HG03060 (cell line): ENCODE measurements around the gene CAMSAP1.

Experiments used
- ATAC-seq: cut with Tn5 transposase; IDR thresholded peaks from one replicate; pipeline ENCODE4 v1.9.1; 2021; ENCODE audit warnings: low read depth, moderate number of reproducible peaks; ENCODE audit not compliant: unreplicated experiment

The CAMSAP1 gene

DNA sequence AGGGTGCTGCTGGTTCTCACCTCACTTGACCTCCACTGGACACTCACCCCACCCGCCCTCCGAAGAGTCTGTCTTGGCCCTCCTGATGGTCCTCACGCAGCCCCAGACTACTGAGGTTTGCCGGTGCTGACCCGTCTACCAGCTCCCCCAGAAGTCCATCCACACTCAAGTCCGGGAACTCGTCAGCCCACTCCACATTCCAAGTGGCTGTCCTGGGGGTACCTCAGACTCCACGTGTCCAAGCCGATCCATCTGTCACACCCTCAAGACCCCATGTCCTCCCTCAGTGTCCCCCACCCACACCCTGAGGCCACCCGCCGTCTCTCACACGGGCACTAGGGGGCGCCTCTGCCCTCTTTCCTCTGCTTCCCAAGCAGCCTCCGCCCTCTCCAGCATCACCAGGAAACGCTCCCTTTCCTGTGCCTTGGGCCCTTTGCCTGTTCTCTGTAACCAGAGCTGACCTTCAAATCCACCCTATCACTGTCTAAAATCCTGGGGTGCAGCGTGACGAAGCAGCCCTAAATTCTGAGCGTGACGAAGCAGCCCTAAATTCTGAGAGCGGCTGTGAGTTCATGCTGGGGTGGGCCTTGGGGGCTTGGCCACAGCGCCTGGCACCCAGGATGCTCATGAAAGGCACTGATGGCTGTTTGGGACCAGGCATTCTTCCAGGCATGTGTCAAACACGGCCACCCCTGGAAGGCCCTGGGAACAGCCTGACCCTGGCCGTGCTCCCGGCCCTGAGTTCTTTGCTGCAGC, 109.7 kb downstream of the CAMSAP1 start:
- no peak for ATAC-seq

DNA sequence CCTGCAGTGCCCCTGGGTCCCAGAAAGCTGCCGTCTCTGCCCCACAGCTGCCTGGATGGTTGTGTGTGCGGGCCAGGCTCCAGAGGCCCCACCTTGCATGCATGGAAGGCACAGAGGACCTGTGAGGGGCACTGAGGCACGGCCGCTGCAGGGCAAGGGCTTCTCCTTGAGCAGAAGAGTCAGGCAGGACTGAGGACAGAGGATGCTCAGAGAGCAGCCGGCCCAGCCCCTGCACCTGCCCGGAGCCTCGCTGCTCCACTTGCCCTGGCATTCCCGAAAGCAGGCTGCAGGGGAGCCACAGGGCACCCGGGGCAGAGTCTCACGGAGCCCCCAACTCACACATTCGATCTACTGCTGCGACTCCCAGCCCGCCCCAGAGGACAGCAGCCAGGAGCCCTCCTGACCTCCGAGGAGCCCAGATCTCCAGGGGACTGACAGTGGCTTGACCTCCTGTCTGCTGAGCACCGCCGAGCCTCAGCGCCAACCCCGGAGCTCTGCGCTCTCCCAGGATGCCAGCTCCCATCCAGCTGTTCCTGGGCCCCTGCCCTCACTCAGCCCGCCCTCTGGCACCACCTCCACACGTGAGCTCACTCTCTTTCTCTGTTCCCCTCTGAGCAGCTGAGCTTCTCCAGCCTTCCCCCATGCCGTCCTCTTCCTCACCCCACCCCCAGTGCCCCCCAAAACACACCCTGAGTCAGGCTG, 110.4 kb downstream of the CAMSAP1 start:
- ATAC-seq: no peak

GRCh38 chr9:135795391-135795790, 112.0 kb downstream of the CAMSAP1 start:
- ATAC-seq: no peak

DNA sequence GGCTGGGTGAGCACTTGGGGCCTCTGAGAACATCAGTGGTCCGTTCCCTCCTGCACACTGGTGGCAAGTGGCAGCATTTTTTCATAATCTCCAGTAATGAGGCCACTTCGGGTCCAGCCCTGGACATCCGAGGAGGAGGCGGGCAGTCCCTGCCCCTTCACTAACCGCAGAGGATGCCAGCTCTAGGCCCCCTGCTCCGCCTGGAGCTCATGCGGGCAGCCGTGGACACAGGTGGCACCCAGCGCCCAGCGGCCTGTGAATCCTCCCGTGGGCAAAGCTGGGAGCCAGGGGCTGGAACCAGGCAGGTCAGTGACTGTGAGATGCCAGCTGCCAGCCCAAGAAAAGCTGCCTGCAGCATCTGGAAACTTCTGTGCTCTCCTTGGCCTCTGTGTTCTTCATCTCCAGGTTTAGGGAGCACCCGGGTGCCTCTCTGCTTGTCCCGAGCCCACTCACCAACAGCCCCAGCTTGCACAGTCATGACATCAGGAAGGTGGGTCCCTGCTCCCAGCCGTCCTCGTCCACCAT, 112.9 kb downstream of the CAMSAP1 start:
- ATAC-seq: no peak

GRCh38 chr9:135794057-135794335, 113.3 kb downstream of the CAMSAP1 start:
- ATAC-seq: no peak

- no peak for ATAC-seq
These were observed 113.9 kb downstream of the CAMSAP1 start for GRCh38 chr9:135793221-135794056.

DNA sequence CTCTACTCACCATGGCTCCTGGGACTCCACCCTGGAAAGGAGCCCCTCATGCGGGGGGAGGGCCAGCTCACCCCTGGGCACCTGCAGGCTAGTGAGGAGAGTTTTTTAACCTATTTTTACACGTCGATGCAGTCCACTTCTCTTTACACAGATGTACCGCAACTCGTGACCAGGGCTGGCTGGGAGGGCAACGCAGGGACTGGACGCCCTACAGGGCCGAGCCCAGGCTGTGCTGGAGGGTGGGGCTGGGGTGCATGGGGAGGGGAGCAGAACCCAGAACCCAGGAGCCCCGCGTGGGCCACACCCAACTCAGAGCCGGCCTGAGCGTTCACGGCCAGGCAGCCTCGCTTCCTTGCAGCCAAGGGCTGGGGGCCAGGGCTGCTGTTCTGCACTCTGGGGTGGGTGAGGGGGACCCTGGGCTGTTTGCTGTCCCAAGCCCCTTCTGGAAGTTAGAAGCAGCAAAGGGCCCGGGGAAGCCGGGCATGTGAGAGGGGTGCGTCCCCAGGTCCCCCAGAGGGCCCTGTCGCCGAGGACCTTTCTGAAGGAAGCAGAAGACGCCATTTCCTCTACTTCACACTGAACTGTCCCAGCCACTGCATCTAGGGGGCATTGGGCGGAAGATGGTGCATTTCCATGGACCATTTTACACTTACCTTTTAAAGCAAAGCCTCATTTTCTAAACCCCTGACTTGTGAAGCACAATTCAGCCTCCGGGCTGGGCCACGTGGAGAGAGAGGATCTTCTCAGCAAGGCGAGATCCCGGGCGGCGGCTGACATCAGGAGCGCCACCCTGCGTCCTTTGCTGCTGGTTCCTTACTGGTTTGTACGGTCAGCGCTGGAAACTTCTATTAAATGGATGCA, 114.8 kb downstream of the CAMSAP1 start:
- no peak for ATAC-seq

- ATAC-seq: no peak
These were observed 115.7 kb downstream of the CAMSAP1 start for GRCh38 chr9:135791431-135792267.

GRCh38 chr9:135790850-135791249, 116.5 kb downstream of the CAMSAP1 start:
- no peak for ATAC-seq

DNA sequence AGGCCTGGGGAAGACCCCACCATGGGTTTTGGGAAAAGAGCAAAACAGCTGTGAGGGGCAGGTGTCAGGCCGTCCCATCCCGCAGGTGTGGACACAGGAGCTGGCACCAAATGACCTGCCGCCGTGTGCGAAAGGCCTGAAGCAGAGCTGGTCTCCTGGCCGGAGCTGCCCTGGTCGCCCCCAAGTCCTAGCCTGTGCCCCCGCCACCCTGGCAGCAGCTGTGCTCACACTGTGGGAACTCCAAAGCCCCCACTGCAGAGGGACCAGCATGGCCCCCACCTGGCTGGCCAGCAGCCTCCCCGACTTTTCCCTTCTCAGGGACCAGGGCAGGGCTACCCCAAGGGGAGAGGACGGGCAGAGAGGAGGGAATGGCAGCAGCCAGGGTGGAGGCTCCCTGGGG, 117.0 kb downstream of the CAMSAP1 start:
- ATAC-seq: no peak

DNA sequence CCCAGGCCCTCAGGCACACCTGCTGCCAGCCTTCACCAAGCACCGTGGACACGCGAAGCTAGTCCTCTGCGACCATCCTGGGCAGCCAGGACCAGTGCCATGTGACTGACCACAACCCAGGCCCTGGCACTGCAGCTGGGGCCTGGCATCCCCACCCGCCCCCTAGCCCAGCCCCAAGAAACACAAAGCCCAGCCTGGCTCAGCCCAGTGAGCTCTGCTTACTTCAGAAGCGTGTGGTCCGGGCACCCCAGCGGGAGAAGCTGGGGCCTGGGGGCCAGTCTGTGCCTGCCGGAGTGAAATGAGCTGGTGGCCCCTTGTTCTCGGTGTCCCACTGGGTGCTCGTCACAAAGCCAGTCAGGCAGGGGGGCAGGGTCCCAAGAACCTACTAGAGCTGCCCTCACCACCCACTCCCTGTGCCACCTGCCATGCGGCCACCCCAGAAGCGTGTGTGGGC, 117.5 kb downstream of the CAMSAP1 start:
- no peak for ATAC-seq

- no peak for ATAC-seq
These were observed 118.6 kb downstream of the CAMSAP1 start for GRCh38 chr9:135788576-135789300.

- ATAC-seq: no peak
These were observed 119.4 kb downstream of the CAMSAP1 start for GRCh38 chr9:135787776-135788575.

DNA sequence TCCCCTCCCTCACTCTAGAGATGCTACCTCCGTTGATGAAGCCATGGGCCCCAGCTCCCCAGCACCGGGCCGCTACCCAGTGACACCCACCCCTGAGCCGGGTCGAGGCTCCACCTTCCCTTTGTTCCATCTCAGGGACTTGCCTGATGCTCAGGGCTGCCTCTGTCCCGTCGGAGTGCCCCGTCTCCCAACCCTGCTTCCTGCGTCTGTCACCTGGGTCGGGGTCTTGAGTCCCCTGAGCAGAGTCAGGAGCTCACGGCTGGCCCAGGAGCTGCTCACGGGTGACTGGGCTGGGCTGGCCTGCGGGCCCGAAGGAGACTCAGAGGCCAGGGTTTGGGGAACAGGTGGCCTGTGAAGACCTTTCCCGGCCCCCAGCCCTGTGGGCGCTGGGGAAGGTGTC, 120.0 kb downstream of the CAMSAP1 start:
- ATAC-seq: no peak

DNA sequence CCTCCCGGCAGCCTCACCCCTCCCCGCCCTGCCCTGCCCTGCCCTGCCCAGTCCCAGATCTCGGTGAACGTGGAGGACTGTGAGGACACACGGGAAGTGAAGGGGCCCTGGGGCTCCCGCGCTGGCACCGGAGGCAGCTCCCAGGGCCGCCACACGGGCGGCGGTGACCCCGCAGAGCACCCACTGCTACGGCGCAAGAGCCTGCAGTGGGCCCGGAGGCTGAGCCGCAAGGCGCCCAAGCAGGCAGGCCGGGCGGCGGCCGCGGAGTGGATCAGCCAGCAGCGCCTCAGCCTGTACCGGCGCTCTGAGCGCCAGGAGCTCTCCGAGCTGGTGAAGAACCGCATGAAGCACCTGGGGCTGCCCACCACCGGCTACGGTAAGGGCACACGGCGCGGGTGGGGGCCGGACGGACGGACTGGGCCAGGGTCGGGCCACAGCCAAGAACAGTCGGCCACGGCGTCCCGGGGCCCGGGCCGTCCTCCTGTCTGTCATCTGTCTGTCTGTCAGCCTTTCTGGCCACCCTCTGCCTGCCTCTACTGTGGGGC, 121.1 kb downstream of the CAMSAP1 start:
- ATAC-seq: no peak

GRCh38 chr9:135785013-135785575, 122.3 kb downstream of the CAMSAP1 start:
- ATAC-seq: no peak

DNA sequence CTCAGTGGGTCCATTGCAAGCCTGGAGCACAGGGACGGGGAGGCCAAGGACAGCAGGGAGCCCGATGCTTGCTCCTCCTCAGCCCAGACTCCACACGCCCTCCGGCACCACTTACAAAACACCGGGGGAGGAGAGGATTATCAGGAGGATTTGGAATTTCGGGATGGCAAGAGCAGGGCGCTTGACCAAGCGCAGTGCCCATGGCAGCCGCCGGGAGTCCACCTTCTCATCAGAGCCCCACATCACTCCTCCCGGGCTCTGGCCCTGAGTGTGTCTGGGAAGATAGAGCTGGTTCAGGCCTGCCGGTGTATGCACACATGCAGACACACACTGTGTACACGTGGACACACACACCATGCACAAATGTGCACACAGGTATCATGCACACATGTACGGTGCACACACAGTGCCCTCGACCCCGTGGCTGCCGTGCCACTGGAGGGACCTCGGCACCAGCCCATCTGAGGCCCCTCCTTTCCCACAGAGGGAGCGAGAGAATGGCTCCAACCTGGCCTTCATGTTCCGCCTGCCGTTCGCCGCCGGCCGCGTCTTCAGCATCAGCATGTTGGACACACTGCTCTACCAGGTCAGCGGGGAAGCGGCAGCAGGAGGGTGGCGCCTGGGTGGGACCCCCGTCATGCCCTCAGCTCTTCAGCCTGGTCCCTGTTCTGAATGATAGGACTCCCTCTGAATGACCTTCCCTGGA, 123.7 kb downstream of the CAMSAP1 start:
- ATAC-seq: no peak
